ENCODE data around the gene ACVR1.
A peak's percentile ranks its signal among the peaks of the same experiment; 100 is the strongest.

ACVR1 gene

GRCh38 chr2:157877761-157878400 lies 1.8 kb upstream of the ACVR1 start:
- DNase-seq (ENCODE audit: extremely low read depth, low read depth) = no peak
- no peak for TF ChIP-seq CTCF (IDR thresholded peaks at IDR 0.05; ENCODE audit: low read depth, low read length)

- DNase-seq (ENCODE audit: extremely low read depth, low read depth) = no peak
- TF ChIP-seq CTCF (IDR thresholded peaks at IDR 0.05; ENCODE audit: low read depth, low read length) = no peak
Observed at GRCh38 chr2:157876786-157877138, 632 bp upstream of the ACVR1 start.

- TF ChIP-seq CTCF (IDR thresholded peaks at IDR 0.05; ENCODE audit: low read depth, low read length) = no peak
- no peak for DNase-seq (ENCODE audit: extremely low read depth, low read depth)
Observed at GRCh38 chr2:157875641-157876065, 477 bp downstream of the ACVR1 start.

- DNase-seq (ENCODE audit: extremely low read depth, low read depth) = peak; percentile 72
- TF ChIP-seq CTCF (IDR thresholded peaks at IDR 0.05; ENCODE audit: low read depth, low read length) = no peak
Observed at GRCh38 chr2:157874997-157875640, 1.0 kb downstream of the ACVR1 start.

GRCh38 chr2:157874348-157874747 lies 1.8 kb downstream of the ACVR1 start:
- TF ChIP-seq CTCF (IDR thresholded peaks at IDR 0.05; ENCODE audit: low read depth, low read length) = no peak
- no peak for DNase-seq (ENCODE audit: extremely low read depth, low read depth)

- TF ChIP-seq CTCF (IDR thresholded peaks at IDR 0.05; ENCODE audit: low read depth, low read length) = no peak
- DNase-seq (ENCODE audit: extremely low read depth, low read depth) = no peak
Observed at GRCh38 chr2:157872791-157873190, 3.3 kb downstream of the ACVR1 start.

- TF ChIP-seq CTCF (IDR thresholded peaks at IDR 0.05; ENCODE audit: low read depth, low read length) = no peak
- no peak for DNase-seq (ENCODE audit: extremely low read depth, low read depth)
Observed at GRCh38 chr2:157871415-157871814, 4.7 kb downstream of the ACVR1 start.
